CD4-positive, alpha-beta T cell treated with Interleukin-17A for 1 hour (primary cell): Measurements from ENCODE around the gene LY6G6D.
A peak's percentile ranks its signal among the peaks of the same experiment; 100 is the strongest.

ENCODE experiments used
- DNase-seq: peaks from one replicate; pipeline ENCODE4 v3.0.0-alpha.2; 2020

The LY6G6D gene

GRCh38 chr6:31715022-31715958 is at the start of gene LY6G6D:
Gene LY6G6D (plus strand): TSS chr6:31715348. CDS start chr6:31715356, 8 bp downstream.
- DNase-seq: no peak

- peak; percentile 98 for DNase-seq
Measured at GRCh38 chr6:31665501-31666336, 49.4 kb upstream of the LY6G6D start, which contains the start of gene CSNK2B. Gene CSNK2B (plus strand): TSS chr6:31666080. CDS start chr6:31666832, 752 bp downstream.

GRCh38 chr6:31666337-31666965 is 48.7 kb upstream of the LY6G6D start:
- DNase-seq: no peak

GRCh38 chr6:31669676-31670075 is 45.5 kb upstream of the LY6G6D start, which contains the start of gene LY6G5B:
Gene LY6G5B (plus strand): TSS chr6:31669976. CDS start chr6:31670951, 975 bp downstream.
- DNase-seq: no peak

GRCh38 chr6:31676322-31676903 is 38.7 kb upstream of the LY6G6D start:
- DNase-seq: no peak

GRCh38 chr6:31676904-31677303 is 38.2 kb upstream of the LY6G6D start:
- no peak for DNase-seq

- DNase-seq: no peak
Measured at GRCh38 chr6:31677955-31678354, 37.2 kb upstream of the LY6G6D start.

GRCh38 chr6:31680226-31681134 is 34.7 kb upstream of the LY6G6D start, which contains the start of gene LY6G5C:
Gene LY6G5C (minus strand): TSS chr6:31681067. CDS start chr6:31680373, 694 bp downstream.
- DNase-seq: peak; percentile 79

- DNase-seq: peak; percentile 45
Measured at GRCh38 chr6:31681135-31681671, 33.9 kb upstream of the LY6G6D start.

GRCh38 chr6:31683591-31683990 is 31.6 kb upstream of the LY6G6D start:
- no peak for DNase-seq

- DNase-seq: no peak
Measured at GRCh38 chr6:31686483-31686882, 28.7 kb upstream of the LY6G6D start.

- no peak for DNase-seq
Measured at GRCh38 chr6:31687321-31687720, 27.8 kb upstream of the LY6G6D start.

GRCh38 chr6:31687860-31688693 is 27.1 kb upstream of the LY6G6D start:
- DNase-seq: no peak

GRCh38 chr6:31689249-31690110 is 25.7 kb upstream of the LY6G6D start:
- no peak for DNase-seq

- no peak for DNase-seq
Measured at GRCh38 chr6:31690231-31691077, 24.7 kb upstream of the LY6G6D start.

- no peak for DNase-seq
Measured at GRCh38 chr6:31691078-31691463, 24.1 kb upstream of the LY6G6D start.

- no peak for DNase-seq
Measured at GRCh38 chr6:31691564-31692108, 23.5 kb upstream of the LY6G6D start.

GRCh38 chr6:31692353-31692752 is 22.8 kb upstream of the LY6G6D start:
- DNase-seq: no peak
